HEK293 (cell line): ENCODE measurements around the gene CHID1.

Source experiments
- CTCF ChIA-PET: fragments of 350-600 bp; formaldehyde crosslinking; extraction: SDS; loops from one replicate; lab custom pipeline; 2021; ENCODE audit warnings: antibody characterized with exemption; lab: Yijun Ruan, JAX
- POLR2A ChIA-PET: fragments of 300-600 bp; formaldehyde crosslinking; extraction: SDS; loops from one replicate; lab custom pipeline; 2020; ENCODE audit warnings: antibody characterized with exemption, inconsistent platforms; lab: Yijun Ruan, JAX
- H3K27ac ChIP-seq: fragments of 200-500 bp; sonication (Bioruptor generic); 2 replicates; pipeline ENCODE4 v1.5.1; 2014; ENCODE audit warnings: low read depth, low read length, control low read depth, inconsistent platforms; ENCODE audit errors: extremely low read depth
- H3K36me3 ChIP-seq, 2 experiments: fragments of 200-500 bp in 1 of 2; sonication (Bioruptor generic) in 1 of 2; 1 replicate in 1 of 2; 2 replicates in 1 of 2; pipeline ENCODE4 v1.5.1; 2014 to 2017; ENCODE audit warnings: inconsistent platforms in 2 of 2, low read length in 2 of 2; ENCODE audit not compliant: control insufficient read depth in 2 of 2, insufficient read depth in 1 of 2
- H3K4me1 ChIP-seq: fragments of 200-500 bp; sonication (Bioruptor generic); 2 replicates; pipeline ENCODE4 v1.5.1; 2014; ENCODE audit warnings: mild to moderate bottlenecking, low read length, inconsistent platforms; ENCODE audit not compliant: control insufficient read depth, insufficient read depth
- H3K4me3 ChIP-seq: 2 replicates; pipeline ENCODE4 v1.5.1; 2011; ENCODE audit warnings: low read depth, mild to moderate bottlenecking, control low read depth, low read length, moderate library complexity
- H3K9me3 ChIP-seq: fragments of 200-500 bp; sonication (Bioruptor generic); 2 replicates; pipeline ENCODE4 v1.5.1; 2014; ENCODE audit warnings: low read depth, low read length, inconsistent platforms; ENCODE audit not compliant: control insufficient read depth, insufficient read depth
- GLIS1 ChIP-seq: fragments of 450-650 bp; formaldehyde crosslinking; IDR thresholded peaks from 2 replicates; pipeline ENCODE4 v1.5.1; 2016; ENCODE audit warnings: missing biosample characterization, missing genetic modification characterization
- HIC1 ChIP-seq: fragments of 450-650 bp; formaldehyde crosslinking; IDR thresholded peaks from 2 replicates; pipeline ENCODE4 v1.5.1; 2016; ENCODE audit warnings: missing biosample characterization, missing genetic modification characterization
- KLF17 ChIP-seq: fragments of 450-650 bp; formaldehyde crosslinking; IDR thresholded peaks from 2 replicates; pipeline ENCODE4 v1.5.1; 2016; ENCODE audit warnings: missing biosample characterization, missing genetic modification characterization
- OVOL3 ChIP-seq: fragments of 450-650 bp; formaldehyde crosslinking; IDR thresholded peaks from 2 replicates; pipeline ENCODE4 v1.5.1; 2016; ENCODE audit warnings: missing biosample characterization, missing genetic modification characterization
- ZBTB20 ChIP-seq: fragments of 450-650 bp; formaldehyde crosslinking; IDR thresholded peaks from 2 replicates; pipeline ENCODE4 v1.5.1; 2016; ENCODE audit warnings: missing biosample characterization, missing genetic modification characterization
- ZBTB48 ChIP-seq: fragments of 450-650 bp; formaldehyde crosslinking; IDR thresholded peaks from 2 replicates; pipeline ENCODE4 v1.5.1; 2016; ENCODE audit warnings: missing biosample characterization, missing genetic modification characterization
- ZBTB8A ChIP-seq: fragments of 450-650 bp; formaldehyde crosslinking; IDR thresholded peaks from 2 replicates; pipeline ENCODE4 v1.5.1; 2016; ENCODE audit warnings: missing biosample characterization, missing genetic modification characterization
- ZFP37 ChIP-seq: fragments of 450-650 bp; formaldehyde crosslinking; IDR thresholded peaks from 2 replicates; pipeline ENCODE4 v1.5.1; 2016; ENCODE audit warnings: missing biosample characterization, missing genetic modification characterization
- ZNF391 ChIP-seq: fragments of 450-650 bp; formaldehyde crosslinking; IDR thresholded peaks from 2 replicates; pipeline ENCODE4 v1.5.1; 2016; ENCODE audit warnings: low read depth, missing biosample characterization, missing genetic modification characterization, borderline replicate concordance
- ZNF600 ChIP-seq: fragments of 450-650 bp; formaldehyde crosslinking; IDR thresholded peaks from 2 replicates; pipeline ENCODE4 v1.5.1; 2016; ENCODE audit warnings: missing biosample characterization, missing genetic modification characterization
- ZNF639 ChIP-seq: fragments of 450-650 bp; formaldehyde crosslinking; IDR thresholded peaks from 2 replicates; pipeline ENCODE4 v1.5.1; 2016; ENCODE audit warnings: missing biosample characterization, missing genetic modification characterization
- ZNF76 ChIP-seq: fragments of 450-650 bp; formaldehyde crosslinking; IDR thresholded peaks from 2 replicates; pipeline ENCODE4; 2016; ENCODE audit warnings: low read depth, missing biosample characterization, missing genetic modification characterization, borderline replicate concordance

Gene CHID1

GRCh38 chr11:848380-848931 is 62.2 kb downstream of the CHID1 start (continued):
- no peak for TF ChIP-seq OVOL3 (tag by site-specific recombination)
- TF ChIP-seq ZBTB20 (tag by site-specific recombination), result no peak
- TF ChIP-seq ZBTB48 (tag by site-specific recombination), result 0 out of 2 replicates have a peak, but pooled peaks have one; percentile 27
- TF ChIP-seq ZNF391 (tag by site-specific recombination), result no peak
- no peak for TF ChIP-seq ZFP37 (tag by site-specific recombination)
- TF ChIP-seq KLF17, result 0 out of 2 replicates have a peak, but pooled peaks have one; percentile 32
- 0 out of 2 replicates have a peak, but pooled peaks have one; percentile 19 for TF ChIP-seq ZBTB8A (tag by site-specific recombination)
- TF ChIP-seq, all 188 proteins: peak for 18

- Histone ChIP-seq H3K27ac (no peak overlapping the region), H3K36me3 (no peaks in the 10 kb centered on the region), H3K9me3 (no peaks in the 10 kb centered on the region), H3K4me1 (0 out of 2 replicates have a peak, but pooled peaks cover 6% of the 10 kb centered on the region), H3K4me3 (no peak overlapping the region)
- TF ChIP-seq ZNF76 (tag by site-specific recombination) (no peak), ZNF639 (tag by site-specific recombination) (no peak)
- CTCF ChIA-PET, result interaction anchor here (0.7 to 1.8 kb wide), 9 partner anchors 9 to 1425 kb away, joined by 3 to 10 read pairs (median 5); no protein-coding TSS in a partner anchor
- POLR2A ChIA-PET, result interaction anchor here (1.1 to 1.9 kb wide), 3 partner anchors 9 to 48 kb away, joined by 3 to 6 read pairs (median 3); partner anchors contain the start of gene PNPLA2
These were observed 62.7 kb downstream of the CHID1 start for GRCh38 chr11:847876-848275.

- POLR2A ChIA-PET, result interaction anchor here (1.5 to 1.9 kb wide), 2 partner anchors 11 to 27 kb away, joined by 3 to 6 read pairs; partner anchors contain the start of gene PNPLA2
- no peak overlapping the region for H3K27ac ChIP-seq
- CTCF ChIA-PET, result interaction anchor here (0.6 to 2.3 kb wide), 3 partner anchors 18 to 205 kb away, joined by 3 to 9 read pairs (median 3); partner anchors contain the start of gene TALDO1
- H3K4me3 ChIP-seq, result no peak overlapping the region
- H3K9me3 ChIP-seq, result no peaks in the 10 kb centered on the region
- 0 out of 2 replicates have a peak, but pooled peaks cover 6% of the 10 kb centered on the region for H3K4me1 ChIP-seq
- TF ChIP-seq ZNF600 (0 out of 2 replicates have a peak, but pooled peaks have one; percentile 2), HIC1 (peak; percentile 48; the same call in 1 of the 2 replicates), GLIS1 (tag by site-specific recombination) (no peak)
- H3K36me3 ChIP-seq, result no peaks in the 10 kb centered on the region
These were observed 64.0 kb downstream of the CHID1 start for GRCh38 chr11:846496-847098.
